Glomerular endothelial cell (primary cell): ENCODE data around the gene RFPL3. TPM values are rescaled to one million over a fixed set of nuclear protein-coding genes. Genes with fewer than 3 reads are reported as not detected.
A peak's percentile ranks its signal among the peaks of the same experiment; 100 is the strongest.
"Not testable (repeated sequence)": the region's sequence is repeated elsewhere in the genome, so short reads cannot be mapped to it uniquely, and the experiment has no call there.

ENCODE experiments used
- DNase-seq: peaks from one replicate; pipeline ENCODE4 v3.0.0-alpha.2; 2011; ENCODE audit warnings: low read depth, low spot score; ENCODE audit errors: extremely low read depth
- total RNA-seq: library from RNA; depleted of rRNA; stranded (reverse); fragments of >200 nt; gene quantifications from 2 replicates; pipeline ENCODE4 v1.2.3, GENCODE V29; 2015

Gene RFPL3
- total RNA-seq, 1 donor from 2014 or later: not detected

DNA sequence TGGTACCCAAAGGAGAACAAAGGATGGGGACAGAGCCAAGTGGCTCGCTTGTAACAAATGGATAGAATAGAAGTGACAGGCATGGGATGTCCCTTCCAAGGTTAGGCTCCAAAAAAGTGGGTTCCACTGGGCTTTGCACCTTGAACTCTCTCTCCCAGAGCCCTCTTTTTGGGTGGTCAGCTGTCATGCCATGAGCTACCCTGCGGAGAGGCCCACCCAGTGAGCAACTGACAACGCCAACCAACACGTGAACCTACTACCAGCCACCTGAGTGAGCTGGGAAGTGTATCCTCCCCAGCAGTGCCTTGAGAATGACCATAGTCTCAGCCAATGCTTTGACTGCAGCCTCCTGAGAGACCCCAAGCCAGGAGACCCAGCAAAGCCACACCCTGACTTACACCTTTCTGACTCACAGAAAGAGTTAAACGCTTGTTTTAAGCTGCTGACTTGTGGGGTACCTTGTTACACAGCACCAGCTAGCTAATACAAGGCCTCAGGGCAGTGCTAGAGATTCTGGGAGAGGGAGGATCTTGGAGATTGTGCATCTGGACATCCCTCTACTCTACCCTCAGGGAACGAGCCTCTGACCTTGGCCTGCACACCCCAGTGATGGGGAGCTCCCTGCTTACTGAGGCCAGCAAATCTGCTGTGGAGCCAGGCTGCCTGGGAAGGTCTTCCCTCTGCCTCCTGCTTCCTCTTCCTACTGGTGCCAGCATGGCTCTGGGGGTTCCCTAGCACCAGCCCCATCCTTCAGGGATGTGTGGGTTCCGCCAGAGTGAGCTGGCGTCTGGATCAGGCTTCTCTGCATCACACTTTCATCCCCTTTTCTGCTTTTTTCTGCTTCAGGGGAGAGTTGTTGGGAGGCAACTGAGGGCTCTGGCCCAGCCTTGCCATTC is 29.1 kb upstream of the RFPL3 start:
- no peak for DNase-seq

DNA sequence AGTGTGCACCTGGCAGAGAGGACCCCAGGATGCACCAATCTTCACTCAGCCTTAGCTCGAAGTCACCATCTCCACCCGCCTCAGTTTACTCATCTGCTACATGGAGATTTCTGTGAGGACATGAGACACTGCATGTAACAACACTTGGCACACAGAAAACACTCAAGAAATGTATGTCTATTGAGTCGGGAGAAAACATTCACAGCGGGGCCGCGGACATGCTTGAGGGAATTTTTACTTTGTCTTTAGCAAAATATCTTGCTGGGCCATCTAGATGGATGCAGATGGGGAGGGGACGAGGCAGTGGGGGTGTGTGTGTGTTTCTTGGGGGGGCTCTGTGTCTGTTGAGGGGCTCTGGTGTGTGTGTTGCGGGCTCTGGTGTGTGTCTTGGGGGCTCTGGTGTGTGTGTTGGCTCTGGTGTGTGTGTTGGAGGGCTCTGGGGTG is 28.4 kb upstream of the RFPL3 start:
- DNase-seq: no peak

DNA sequence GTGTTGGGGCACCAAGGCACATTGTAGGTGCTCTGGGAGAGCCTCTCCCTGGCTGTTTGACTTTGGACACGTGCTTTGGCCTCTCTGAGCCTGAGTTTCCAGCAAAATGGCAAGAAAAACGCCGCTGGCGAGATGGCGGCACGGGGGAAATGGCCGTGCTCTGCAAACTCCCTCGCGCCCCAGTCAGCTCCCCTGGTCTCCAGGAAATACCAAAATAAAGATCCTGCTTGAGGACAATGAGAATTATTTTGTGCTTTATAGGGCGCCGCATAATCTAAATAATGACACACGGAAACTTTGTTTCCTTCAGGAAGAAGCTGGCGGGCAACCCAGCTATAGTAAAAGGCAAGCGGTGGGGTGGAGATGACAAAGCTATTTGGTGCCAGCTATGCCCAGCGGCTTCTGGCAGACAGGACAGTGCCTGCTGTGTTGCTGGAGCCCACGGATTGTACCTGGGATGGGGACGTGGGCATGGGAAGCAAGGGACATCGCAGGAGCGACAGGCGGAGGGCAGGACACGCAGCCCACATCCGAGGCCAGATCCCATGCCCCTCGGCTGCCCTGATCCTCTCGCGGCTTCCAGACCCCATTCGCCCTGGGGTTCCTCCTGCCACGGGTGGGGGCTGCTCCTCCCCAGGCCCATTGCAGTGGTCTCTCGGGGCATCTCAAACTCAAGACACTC is 26.3 kb upstream of the RFPL3 start:
- peak; percentile 67 for DNase-seq

DNA sequence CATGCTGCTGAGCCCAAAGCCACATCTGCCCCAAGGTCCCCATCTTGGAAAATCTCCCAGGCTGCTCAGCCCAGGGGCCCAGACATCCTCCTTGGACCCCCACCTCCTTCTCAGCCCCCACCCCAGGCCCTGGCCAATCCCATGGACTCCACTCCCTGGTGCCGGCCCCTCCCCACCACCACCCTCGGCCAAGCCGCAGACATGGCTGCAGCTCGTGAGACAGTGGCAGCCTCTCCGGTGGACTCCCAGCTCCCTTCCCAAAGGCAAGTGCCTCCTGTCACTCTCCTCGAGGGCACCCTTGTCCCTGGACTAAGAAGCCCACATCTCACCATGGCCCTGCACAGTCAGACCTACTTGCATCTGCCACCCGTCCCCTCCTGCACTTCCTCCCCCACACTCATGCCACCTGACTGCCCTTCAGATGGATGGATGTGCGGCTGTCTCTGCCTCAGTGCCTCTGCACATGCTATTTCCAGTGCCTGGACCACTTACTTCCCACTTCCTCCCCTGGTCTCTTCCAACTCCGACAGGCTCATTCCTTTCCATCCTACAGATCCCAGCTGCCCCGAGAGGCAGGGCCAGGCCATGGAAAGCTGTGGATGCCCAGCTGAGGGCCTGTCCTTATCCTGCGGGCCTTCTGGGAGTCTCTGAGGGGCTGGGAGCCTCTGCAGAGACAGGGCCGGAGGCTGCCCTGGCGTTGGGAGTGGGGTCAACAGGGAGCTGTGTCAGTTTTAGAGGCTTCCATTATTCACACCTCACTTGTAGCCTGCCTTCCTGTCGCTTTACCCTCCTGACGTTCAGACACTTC is 25.5 kb upstream of the RFPL3 start:
- no peak for DNase-seq

DNA sequence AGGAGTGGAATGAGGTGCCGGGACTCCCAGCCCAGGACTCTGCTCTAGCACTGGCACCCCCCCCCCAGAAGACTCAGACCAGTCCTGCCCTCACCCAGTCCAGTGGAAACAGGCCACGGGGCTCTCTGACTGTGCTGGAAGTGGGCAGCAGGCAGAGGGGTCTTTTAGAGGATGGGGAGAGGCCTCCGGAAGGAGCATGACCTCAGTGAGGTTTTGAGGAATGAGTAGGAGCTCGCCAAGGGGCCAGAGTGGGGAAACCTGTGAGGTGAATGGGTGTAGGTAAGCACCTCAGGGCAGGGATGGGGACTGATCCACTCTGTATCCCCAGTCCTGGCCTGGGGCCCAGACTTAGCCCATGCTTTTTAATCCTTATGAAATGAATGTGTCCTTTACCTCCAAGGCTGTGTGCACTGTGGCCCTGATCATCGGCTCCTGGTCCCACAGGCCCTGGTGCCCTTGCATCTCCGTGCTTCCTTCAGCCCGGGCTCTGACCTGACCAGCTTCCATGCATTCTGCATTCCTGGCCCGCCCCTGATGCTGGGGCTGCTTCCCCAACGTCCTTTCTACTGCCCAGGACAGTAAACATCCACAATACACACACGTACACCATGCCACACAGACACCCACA is 24.4 kb upstream of the RFPL3 start:
- no peak for DNase-seq

DNA sequence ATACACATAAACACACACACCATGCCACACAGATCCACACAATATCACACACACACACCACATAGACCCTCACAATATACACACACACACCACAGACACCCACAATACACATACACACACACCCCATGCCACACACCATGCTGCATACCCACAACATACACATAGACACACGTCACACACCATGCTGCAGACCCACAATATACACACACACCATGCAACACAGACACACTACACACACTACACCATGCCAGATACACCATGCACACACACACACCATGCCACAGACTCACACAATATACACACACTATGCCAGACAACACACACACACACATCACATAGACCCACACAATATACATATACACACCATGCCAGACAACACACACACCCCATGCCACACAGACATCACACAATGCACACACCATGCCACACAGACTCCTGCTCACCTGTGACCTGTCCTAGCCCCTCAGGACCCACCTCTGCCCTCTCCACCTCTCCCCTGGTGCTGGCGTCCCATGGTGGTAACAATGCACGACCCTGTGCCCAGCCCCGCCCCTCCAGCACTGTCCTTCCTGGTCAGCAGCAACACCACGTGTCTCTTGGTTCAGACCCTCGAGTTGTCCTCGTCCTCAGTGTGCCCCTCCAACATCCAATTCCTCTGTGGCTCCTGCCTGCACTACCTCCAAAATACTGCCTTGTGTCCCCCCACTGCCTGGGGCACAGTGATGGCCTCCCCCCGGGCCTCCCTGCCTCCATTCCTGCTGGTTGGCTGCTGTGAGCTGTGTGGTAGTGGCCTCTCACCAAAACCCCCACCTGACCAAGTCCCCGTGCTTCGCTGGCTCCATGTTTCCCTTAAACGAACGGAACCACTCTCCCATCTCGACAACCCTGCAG is 23.7 kb upstream of the RFPL3 start:
- DNase-seq: no peak

DNA sequence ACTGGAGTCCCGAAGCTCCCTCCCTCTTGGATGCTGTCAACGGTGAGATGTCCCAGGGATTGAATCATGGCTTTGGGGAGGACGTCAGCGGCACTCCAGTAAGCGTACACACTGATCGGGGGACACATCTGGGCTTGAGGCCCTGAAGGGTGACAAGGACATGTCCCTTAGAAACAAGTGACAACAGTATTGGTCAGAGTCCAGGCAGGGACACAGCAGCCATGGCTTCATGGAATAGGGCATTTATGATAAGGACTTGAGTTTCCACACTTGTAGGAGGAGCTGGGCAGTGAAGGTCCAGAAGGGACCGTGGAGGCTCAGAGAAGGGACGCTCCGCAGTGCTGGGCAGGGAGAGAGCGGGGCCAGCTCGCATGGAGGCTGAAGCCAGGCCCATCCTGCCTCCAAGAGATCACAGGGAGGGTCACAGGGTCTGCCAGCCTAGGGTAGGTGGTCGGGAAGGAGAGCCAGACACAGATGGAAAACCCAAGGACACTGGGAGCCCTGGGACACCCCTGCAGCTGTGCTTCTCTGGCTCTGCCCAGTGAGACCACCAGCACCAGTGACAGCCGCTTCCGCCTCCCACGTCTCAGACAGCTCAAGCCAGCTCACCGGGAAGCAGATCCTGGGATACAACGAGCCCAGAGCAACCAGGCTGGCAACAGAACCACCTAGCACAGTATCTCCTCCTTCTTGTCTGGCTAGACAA is 22.9 kb upstream of the RFPL3 start:
- DNase-seq: no peak

DNA sequence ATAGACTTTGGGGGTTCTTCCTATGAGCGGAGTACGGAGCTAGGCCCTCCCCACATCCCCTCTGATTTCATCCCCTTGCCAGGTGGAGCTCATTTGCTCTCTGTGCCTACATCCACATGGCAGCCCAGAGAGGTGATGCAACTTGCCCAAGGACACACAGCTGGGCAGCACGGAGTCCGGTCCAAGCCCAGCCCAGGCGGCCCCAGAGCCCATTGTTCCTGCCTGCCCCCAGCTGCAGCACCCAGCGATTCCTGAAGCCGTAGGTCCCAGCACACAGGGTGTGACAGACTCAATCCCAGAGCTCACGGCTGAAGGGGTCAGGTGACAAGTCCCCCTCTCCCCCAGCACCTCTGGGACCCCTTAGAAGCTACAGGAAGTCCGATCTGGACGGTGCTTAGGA is 22.2 kb upstream of the RFPL3 start:
- no peak for DNase-seq

DNA sequence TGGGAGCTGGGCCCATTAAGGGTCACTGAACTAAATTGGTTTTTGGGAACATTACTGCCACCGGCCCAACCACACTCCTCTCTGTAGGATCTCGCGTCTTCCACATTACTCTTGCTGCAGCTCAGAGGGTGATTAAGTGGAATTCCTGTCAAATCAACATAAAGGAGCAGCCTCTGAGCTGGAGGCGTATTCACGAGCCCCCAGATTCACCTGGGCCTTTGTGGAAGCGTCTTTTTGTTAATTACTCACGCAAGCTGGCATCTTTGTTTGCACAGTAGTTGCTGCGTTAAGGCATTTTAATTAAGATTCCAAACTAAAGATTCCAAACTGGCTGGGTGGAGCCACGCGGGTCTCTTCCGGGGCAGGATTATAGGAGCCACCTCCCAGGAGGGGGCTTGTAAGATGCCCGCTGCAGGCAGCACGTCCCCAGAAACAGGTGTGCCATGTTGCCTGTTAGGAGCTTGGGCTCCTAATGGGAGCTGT is 21.5 kb upstream of the RFPL3 start:
- DNase-seq: no peak

DNA sequence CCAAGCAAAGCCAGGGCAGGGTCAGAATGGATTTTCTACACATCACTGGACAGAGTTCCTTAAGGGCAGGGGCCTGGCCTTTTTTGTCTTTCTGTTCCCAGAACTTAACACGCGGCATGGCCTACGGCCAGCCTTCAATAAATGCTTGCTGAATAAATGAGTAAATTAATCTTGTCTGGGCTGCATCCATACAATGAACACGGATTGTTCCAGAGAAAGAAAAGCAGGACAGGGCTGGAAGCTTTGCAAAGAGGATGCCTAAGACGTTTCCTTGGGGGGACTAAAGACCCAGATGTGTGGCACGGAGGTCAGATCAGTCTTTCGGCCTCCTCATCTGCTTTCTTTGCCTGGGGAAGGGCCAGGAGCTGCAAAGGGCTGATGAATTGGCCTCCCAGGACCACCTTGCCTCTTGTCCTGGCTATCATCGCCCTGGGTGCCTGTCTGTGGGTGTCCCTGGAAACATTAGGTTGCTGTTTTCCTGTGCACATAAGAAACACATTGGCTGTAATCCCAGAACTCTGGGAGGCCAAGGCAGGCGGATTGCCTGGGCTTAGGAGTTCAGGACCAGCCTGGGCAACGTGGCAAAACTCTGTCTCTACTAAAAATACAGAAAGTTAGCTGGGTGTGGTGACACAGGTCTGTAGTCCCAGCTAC is 20.8 kb upstream of the RFPL3 start:
- no peak for DNase-seq

DNA sequence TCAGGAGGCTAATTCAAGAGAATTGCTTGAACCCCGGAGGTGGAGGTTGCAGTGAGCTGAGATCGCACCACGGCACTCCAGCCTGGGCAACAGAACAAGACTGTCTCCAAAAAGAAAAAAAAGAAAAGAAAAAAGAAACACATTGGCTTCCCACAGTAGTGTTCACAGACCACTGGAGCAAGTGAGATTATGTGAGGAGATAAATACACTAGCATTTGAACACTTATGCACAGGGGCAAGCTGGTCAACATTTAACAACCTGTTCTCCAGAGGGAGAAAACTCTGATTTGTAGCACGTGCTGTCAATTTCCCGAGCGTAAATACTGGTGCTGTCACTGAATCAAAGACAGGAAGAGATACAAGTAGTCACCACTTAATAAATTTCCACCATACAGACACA is 20.2 kb upstream of the RFPL3 start:
- not testable (repeated sequence) for DNase-seq

DNA sequence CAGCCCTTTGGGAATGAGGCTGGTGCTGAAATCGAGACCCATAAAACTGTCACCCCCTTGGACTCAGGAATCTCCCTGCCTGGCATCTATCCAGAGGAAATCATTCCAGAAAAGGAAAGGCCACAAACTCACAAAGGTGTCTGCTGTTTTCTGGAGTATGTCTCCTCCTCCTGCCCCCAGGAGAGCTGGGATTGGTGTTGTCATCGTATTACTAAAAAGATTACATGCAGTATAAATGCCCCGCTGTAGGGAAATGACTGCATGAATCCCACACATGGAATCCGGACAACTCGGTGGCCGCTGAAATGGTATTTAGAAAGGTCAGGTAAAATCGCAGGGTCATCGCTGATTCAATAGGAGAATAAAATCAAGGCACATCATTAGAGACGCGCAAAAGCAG is 18.9 kb upstream of the RFPL3 start:
- DNase-seq: no peak

DNA sequence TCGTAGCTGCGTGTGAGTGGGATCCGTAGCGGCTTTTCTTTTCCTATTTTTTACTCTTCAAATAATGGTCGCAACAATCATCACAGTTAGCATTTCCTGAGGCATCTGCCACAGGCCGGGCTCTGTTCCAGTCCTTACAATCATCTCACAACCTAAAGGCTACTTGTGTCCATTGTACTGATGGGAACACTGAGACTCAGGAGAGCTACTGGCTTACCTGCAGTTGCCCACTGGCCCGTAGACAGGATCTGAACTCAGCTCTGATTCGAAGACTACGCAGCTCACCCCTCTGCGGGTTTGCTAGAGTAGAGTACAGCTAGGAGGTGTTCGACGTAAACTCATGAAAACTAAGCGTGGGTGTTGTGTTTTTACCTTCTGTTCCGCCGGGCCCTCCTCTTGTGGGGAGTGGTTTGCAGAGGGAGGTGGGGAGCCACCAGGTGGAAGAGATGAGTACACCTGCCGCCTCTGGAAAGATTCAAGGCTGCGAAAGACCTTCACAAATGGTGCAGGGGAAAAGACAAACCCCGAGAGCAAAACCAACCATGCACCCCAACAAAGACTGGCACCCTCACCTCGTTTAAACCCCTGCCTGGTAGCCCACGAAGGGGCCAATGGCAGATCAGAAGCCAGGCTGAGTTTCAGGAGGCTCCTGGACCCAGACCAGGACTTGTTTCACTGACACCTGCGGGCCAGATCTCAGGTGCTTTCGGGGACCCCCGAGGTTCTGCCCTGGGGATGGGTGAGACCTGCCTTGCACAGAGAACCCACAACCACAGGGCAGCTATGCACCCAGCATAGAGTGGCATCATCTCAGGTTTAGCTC is 18.3 kb upstream of the RFPL3 start:
- DNase-seq: no peak

DNA sequence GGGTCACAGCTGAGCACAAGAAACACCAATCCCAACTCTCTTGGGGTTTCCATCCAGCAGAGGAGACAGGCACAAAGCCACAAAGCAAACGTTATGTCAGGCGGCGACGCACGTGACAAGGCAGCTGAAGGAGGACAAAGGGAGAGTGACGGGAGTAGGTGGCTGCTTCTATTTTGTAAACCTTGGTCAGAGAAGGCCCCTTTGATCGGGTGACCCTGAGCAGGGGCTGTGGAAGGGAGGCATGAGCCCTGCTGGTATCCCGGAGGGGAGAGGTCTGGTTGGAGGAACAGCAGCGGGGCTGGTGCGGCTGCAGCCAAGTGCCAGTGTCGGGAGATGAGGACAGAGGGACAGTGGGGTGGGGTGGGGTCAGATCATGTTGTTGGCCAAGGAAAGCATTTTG is 17.3 kb upstream of the RFPL3 start:
- no peak for DNase-seq

DNA sequence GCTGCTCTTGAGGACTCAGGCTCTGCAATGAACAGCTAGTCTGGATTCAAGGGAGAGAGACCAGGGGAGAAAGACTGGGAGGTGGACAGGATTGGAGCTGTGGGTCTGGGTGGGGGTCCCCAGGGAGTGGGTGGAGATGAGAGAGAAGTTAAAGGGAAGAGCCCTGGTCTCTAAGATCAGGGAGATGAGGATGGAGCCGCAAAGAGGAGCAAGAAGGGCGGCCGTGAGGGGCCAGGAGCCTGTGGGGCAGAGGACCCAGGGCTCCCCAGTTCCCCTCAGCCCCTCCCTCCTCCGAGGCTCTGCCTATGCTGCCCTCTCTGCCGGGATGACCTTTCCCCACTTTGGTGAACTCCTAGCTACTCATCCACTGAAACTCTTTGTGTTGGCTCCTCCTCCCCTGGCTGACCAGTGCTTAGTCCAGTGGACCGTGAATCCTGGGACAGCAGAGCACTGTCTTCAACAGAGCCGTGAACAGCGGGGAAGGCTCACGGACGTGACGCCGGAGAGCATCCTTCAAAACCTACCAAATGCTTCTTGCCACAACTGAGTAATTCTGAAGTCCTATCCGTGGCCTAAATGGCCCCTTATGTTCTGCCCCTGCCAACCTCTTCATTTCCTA is 16.4 kb upstream of the RFPL3 start:
- DNase-seq: no peak

DNA sequence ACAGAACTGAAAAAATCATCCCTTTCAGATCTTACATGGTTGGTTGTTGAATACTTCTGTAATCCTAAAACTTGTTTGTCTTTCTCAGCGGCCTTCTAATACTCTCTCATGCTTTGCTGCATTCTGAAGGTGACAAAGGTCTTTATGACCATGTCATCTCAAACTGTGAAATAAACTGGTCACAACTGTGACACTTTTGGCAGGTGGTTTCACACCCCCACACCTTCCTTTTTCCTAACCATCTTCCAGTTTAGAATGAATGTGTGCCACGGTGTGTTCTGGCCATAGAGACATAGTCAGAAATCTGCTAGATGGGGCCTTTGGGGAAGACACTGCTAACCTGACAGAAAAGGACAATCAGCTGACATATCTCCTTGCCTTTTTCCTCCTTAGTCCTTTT is 14.7 kb upstream of the RFPL3 start:
- DNase-seq: no peak

DNA sequence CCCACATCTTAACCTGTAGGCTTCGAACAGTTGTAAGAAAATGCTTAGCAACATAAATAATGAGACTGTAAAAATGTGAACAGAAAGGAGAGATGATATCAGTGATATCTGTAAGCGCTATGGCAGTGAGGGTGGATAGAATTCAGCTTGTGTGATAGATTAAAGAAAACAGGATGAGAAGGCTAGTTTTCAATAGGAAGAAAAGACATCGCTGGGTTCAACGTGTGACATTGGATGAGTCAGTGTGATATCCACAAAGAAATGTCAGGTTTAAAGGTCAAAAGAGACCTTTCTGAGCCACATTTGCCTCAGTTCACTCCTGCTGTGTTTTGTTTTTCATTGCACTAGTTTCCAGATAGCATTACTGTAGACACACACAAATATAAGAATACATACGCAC is 13.7 kb upstream of the RFPL3 start:
- DNase-seq: no peak
